Measurements from ENCODE around the gene STUM.
A peak's percentile ranks its signal among the peaks of the same experiment; 100 is the strongest.
"Not testable (repeated sequence)": the region's sequence is repeated elsewhere in the genome, so short reads cannot be mapped to it uniquely, and the experiment has no call there.

STUM gene

DNA sequence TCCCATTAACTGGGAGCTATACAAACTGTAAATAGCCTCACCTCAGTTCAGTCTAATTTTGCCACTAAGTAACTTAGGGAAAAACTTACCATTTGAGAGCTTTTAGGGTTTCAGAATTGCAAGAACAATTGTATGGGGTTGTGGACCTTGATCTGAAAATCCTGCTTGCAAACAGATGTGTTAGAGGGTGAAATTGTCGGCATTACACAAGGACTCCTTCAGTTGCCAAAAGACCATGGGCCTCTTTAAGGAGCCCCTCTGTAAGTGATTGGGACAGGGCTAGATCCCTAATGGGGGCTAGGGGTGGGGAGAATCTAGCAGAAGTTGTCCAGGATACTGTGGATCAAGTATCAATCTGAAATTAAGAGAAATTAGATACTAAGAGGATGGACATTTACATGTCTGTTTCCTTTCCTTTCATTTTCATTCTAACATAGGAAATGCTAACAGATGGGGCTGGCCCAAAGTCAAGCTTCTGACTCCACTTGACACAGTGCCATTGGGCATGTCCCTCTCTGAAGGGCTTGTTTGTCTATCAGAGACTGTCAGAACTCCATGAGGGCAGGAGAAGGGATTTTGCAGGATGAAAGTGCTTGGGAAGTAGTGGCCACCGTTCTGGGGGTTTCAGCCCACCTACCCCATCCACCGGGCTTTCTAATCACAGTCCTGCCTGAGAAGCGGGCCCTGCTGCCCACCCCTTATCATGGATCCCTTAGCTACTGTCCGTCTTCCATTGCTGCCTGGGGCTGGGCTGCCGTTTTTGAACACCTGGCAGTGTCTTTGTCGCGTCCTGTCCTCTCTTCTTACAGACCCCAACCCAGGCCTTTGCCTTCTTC lies 54.7 kb downstream of the STUM start:
- no peak for DNase-seq (ENCODE audit: low read depth in 4 of 4, low spot score in 1 of 4)

DNA sequence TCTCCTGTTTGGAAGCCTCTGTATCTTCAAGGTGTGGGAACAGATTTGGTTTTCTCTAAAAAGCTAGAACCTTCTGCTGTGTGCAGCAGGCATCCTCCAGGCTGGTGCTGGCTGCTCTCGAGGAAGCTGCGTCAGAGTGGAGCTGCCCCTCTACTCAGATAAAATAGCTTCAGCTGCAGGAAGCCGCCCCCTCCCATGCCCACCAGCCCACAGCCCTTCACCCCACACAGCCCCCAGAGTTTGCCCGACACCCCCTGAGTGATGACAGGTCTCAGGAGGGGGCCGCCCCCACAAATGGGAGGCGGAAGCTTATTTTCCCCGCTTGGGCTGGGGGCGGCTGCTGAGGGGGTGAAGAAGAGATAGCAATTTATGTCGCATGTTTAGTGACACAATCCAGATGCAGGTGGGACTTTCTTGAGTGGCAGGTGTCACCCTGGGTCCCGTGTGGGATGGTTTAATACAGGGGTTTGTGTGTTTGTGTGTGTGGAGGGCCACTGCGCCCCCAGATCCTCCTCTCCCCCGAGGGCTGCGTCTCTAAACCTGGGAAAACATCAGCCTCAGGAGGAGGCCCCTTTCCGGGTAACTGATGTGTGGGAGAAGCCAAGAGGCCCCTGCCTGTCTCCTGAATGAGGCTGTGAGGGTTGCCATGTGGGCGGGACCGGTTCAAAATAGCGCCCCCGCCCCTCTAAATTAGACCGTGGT lies 55.4 kb downstream of the STUM start:
- DNase-seq (ENCODE audit: low read depth in 4 of 4, low spot score in 1 of 4) = no peak

DNA sequence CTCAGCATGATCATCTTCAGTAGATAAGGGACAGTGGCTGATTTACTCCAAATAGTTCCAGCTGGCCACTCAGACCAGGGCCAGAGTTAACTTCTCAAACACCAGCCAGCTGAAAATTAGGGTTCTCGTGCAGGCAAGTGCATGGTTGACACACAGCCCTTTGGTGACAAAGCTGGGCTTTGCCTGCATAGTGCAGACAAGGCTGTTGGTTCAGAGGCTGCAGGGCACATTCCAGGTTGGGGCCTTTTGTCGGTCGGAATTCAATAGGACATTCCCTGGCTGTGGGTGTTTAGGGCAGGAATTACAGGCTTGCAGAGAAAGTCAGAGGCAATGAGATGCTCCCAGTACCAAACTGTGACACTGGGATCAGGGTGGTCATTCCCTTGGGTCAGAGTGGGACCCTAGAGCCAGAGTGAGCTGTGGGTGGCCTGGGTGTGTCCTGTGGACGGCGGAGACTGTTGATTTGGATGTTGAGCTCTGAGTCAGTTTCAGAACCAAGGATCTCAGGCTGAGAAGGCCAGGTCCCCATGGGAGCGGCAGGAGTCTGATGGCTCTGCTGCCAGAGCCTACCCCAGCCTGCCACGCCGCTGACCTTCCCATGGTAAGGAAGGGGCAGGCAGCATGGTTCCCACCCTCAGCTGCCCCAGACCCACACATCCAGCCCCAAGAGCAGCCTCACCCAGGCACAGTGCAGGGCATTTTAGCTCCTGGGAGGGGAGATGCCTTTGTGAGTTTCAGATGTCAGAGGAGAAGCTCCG lies 56.2 kb downstream of the STUM start:
- DNase-seq (ENCODE audit: low read depth in 4 of 4, low spot score in 1 of 4) = no peak

DNA sequence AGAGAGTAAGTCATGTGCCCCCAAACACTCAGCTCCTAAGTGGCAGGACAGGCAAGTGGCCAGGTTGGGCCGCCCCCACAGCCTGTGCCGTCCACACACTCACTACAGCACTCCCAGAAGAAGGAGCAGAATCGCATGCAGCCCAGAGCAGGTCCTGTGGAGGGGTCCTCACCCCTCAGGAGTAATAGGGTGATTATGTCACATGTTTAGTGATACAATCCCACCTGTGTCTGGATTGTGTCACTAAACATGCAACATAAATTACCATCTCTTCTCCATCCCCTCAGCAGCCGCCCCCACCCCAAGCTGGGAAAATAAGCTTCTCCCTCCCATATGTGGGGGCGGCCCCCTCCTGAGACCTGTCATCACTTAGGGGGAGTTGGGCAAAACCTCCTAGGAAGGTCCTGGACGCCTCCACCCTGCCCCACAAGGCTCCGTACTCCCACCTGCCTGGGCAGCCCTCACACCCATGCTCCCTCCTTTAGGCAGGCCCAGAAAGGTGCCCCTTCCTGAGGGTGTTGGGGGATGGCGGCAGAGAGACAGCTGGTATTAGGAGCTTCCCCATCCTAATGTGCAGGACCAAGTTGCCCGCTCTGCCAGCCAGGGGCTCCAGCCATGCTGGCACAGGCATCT lies 56.9 kb downstream of the STUM start:
- no peak for DNase-seq (ENCODE audit: low read depth in 4 of 4, low spot score in 1 of 4)

DNA sequence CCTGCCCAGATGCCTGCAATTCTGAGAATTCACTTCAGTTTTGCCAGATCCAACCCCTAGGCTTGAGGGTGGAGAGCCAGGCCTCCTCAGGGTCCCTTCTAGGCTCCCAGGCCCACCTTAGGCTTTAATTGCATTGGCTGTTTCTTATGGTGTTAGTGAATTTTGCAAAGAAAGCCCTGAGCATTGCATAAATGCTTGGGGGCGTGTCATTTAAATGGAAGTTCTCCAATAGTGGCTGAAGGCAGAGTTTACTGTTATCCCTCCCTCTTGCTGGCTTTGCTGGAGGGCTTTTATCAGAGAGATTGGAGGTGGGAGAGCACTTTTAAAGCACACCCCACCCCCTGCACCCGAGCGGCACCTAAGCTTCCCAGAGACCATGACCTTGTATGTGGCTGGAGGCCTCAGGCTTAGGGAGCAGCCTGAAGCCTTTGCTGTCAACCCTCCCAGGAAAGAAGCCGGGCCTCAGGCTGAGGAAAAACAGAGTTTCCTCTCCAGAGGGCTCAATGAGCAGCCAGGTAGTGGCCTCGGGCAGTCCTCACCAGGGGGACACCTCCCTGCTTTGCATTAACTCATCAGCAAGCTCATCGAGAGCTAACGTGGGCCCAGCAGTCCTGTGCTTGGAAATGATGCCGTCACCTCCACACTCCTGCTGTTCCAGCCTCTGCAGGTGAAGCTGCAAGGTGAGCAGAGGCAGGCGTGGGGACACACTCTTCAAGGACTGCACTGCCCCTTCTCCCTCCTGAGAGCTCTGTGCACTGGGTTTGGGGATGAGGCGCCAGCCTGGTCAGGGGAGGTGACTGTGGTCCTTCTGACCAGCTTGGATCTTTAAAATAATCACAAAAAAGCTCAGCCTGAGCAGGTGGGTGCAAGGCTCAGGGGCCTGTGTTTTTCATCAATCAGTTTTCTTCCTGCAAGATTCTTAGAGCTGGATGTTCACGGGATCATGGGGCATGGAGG lies 58.0 kb downstream of the STUM start:
- DNase-seq (ENCODE audit: low read depth in 4 of 4, low spot score in 1 of 4) = no peak

DNA sequence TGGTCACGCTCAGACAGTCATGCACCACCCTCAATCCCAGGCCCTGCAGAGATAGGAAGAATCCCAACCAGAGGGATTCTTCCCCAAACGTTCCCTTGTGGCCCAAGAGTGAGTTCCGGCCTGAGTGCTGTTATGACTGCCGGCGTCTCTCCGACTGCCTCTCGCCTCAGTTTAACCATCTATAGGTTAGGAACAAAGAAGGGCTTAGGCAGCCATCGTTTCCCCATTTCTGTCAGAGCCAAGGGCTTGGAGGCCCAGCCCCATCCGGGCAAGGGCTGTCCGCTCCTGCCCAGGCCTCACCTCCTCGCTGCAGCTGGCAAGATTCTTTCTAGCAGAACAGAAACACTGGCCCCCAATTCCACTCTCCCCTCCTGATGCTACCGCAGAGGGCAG lies 58.7 kb downstream of the STUM start:
- no peak for DNase-seq (ENCODE audit: low read depth in 4 of 4, low spot score in 1 of 4)

DNA sequence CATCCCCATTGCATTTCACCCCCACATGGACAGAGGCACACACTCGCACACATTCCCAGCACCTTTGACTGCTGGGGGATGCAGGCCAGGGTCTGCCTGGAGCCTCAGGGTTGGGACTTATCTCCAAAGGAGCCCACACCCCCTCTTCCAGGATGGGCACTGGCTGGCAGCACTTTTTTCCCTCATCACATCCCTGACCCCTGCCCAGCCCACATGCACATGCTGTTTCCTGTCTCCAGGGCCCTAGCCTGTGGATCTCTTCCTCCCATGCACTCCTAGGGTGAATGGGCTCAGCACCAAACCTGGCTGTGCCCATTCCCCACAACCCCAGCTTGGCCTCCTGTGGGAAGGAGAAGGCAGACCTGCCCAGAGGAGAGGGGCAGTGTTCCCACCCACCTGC lies 59.3 kb downstream of the STUM start:
- no peak for DNase-seq (ENCODE audit: low read depth in 4 of 4, low spot score in 1 of 4)

DNA sequence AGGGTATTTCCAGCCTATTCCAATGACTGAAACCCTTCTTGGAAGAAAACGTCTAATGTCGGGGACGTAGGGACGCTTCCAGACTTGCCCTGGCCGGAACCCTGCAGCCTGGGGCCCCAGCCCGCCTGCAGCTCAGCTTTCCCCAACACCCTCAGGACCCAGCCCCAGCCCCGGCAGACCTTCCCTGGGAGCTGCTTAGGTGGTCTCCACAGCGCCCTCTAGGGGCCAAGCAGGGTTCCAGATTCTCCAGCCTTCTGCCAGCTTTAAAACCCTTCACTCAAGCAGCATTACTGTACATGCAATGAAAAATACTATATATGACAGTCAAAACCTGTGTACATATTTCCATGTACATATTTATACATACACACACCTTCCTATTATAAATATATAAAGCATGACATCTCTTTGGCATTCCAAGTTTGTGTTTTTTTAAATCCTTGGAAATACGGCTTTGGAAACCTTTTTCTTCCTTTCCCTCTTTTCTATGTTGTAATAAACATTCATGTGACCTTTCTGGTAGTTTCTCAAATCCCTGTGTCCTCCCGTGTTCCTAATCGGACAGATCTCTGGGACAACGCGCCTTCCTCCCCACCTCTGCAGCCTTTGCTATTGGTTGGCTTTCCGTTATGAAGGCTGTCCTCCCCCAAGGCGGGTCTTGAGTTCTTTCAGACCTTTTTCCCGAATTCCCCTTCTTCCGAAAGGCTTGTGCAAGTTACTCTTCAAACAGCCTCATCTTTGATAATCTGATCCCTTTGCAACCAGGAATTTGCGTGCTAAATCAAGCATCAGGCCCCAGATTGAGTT lies 60.3 kb downstream of the STUM start:
- peak; percentile 30 to 50 (median 42) for DNase-seq (ENCODE audit: low read depth in 4 of 4, low spot score in 1 of 4)

DNA sequence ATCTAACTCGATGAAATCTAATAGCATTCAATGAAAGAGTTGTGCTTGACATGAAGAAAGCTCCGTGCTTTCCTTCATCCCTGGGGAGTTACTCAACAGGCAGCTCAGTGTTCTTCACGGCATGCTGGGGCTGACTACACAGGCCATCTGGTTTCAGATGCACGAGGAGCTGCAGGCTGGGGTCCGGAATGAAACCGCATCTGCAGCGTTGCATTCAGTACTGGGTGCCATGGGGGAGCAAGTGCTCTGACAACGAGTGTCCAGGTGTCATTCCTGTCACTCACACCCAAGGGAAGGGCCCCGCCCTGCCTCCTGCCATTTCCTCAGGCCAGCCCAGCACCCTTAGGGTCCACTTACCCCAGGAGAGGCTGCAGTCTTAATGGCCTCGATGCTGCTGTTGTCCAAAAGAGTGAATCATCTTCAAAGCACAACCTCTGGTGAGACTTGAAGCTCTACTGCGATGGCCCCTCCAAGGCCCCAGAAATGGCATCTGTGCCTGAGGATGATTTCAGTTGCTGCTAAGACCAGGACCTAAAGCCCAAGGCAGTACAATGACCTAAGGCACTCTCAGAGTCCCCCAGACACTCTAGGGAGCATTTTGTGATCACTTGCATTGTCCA lies 61.4 kb downstream of the STUM start:
- no peak for DNase-seq (ENCODE audit: low read depth in 4 of 4, low spot score in 1 of 4)

DNA sequence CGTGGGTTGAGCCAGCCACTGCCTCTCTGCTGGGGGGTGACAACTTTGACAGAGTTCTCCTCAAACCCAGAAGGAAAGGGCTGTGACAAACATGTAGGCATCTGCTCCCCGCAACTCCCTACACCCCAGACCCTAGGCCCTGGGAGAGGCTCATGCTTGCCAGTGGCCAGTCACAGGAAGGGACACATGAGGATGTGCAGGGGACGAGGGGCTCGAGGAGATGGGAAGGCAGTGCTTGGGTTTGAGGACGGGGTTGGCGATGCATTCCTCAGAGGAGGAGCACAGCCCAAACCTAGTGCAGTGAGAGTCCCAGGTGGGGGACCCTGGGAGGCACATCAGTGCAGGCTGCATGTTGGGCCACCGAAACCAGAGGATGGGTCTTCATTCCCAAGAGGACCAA lies 62.1 kb downstream of the STUM start:
- DNase-seq (ENCODE audit: low read depth in 4 of 4, low spot score in 1 of 4) = no peak

DNA sequence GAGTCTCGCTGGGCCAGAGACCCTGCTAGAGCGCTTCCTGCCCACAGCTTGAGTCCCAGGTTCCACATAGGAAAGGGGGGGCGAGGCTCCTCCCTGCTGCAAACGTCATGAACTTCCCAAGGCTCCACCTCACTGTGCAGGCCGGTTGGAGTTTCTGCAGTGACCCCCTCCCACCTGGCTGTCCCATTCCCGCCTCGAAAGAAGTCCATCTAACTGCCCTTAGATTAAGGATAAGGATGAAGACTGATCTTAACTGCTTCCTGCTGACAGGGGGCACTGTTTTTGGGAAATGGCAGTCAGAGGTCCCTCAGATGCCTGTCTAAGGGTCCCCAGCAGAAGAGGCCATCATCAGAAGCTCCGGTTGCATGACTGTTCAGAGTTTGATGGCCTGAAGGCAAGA lies 62.7 kb downstream of the STUM start:
- no peak for DNase-seq (ENCODE audit: low read depth in 4 of 4, low spot score in 1 of 4)

DNA sequence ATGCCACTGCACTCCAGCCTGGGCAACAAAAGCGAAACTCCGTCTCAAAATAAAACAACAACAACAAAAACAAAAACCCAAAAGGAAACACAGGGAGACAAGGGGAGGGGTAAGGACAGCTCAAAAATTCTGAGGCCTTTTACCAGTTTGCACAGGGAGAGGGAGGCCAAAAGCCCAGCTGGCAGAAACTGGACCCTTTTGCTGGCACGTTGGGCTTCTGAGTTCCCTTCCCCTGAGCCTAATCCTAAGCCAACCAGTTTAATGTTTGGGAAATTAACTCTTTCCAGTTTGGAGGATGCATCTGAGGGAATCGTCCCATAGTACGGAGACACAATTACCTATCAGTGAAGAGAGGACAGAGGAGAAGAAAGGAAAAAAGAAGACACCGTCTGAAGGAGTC lies 63.4 kb downstream of the STUM start:
- DNase-seq (ENCODE audit: low read depth in 4 of 4, low spot score in 1 of 4) = not testable (repeated sequence)

DNA sequence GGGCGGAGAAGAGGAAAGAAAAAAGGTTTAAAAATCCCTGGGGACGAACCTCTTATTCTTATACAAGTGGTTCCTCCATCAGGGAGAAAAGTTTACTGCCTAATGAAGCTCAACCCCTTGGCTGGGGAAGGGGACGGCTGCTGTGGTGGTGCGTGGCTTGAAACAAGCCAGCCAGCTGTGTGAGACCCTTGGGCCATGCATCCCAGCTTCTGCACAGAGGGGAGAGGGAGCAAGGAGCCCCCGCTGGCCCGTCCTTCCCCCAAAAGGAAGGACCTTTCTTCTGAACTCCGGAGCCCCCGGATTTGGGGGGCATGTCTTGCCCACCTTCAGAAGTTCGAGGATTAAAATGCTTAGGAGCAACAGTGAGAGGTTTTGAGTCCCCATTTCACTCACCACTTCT lies 67.3 kb downstream of the STUM start:
- DNase-seq (ENCODE audit: low read depth in 4 of 4, low spot score in 1 of 4) = no peak

DNA sequence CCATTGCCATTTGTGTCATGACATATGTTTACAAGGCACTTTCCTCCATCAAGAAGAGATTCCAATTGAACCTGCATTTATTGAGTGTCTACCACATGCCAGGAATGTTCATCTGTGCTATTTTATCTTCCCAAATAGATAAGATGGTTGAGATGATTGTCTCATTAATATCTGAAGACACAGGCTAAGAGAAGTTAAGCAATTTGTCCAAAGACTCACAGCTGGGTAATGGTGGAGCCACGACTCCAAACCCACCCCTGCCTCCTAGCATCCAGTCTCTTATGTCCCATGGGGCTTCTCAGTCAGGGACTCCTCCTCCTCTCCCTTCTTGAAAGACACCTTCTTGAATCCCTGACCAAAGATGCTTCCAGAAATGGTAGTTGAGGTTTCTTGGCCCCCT lies 68.1 kb downstream of the STUM start:
- DNase-seq (ENCODE audit: low read depth in 4 of 4, low spot score in 1 of 4) = no peak

DNA sequence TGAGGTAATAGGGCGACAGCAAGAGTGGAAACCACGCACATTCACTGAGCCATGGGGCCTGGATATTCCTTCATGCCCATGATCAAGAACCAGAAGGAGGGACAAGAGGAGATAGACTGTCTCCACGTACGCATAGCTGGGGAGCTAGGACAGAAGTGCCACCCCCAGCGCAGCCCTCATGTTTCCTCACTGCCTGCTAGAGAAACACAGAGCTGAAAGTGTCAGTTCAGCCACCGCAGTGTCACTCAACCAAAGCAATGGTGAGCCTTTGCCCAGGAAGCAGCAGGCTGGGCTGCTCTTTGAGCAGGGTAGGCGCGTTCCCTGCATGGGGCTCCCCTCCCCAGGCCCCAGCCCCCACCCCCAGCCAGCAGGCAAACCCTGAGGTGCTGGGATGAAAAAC lies 68.5 kb downstream of the STUM start:
- no peak for DNase-seq (ENCODE audit: low read depth in 4 of 4, low spot score in 1 of 4)

DNA sequence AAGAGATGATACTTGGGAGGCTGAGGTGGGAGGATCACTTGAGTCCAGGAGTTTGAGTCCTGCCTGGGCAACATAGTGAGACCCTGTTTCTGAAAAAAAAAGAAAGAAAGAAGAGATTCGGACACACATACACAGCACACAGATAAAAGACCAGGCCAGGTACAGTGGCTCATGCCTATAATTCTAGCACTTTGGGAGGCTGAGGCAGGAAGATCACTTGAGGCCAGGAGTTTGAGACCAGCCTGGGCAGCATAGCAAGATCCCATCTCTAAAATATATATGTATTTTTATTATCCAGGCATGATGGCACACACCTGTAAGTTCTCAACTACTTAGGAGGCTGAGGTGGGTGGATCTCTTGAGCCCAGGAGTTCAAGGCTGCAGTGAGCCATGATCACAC lies 69.2 kb downstream of the STUM start:
- not testable (repeated sequence) for DNase-seq (ENCODE audit: low read depth in 4 of 4, low spot score in 1 of 4)

DNA sequence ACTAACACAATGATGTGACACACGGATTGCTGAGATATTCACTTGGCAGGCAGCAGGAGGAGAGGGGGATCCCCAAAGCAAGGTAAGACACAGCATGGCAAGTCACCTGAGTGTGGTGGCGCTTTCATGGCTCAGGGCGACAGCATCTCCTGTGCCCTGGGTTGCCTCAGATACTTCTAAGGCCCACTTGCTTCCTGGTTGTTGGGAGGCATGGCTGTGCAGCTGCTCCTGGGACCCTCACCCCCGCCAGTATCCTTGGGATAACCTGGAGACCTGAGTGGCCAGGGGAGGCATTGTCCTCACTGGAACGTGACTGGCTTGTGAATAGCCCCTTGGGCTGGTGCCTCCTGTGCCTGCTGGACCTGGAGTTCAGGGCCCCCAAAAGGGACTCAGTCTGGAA lies 69.8 kb downstream of the STUM start:
- no peak for DNase-seq (ENCODE audit: low read depth in 4 of 4, low spot score in 1 of 4)

DNA sequence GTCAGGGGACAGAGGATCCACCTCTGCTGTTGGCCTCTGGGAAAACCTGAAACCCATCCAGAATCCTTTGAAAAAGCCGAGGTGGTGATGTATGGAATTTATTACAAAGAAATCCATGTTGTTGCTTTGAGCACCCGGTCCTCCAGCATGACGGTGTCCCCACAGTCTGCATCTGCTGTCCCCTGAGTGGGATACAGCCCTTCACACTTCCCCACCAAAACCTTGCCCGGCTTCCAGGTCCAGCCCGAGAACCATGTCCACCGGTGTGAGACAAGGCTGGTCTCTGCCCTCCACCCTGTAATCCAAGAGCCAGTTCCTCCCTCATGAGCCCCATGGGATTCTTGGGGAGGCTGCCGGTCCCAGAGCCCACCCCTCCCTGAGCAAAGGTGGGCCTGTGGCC lies 70.5 kb downstream of the STUM start:
- DNase-seq (ENCODE audit: low read depth in 4 of 4, low spot score in 1 of 4) = no peak

DNA sequence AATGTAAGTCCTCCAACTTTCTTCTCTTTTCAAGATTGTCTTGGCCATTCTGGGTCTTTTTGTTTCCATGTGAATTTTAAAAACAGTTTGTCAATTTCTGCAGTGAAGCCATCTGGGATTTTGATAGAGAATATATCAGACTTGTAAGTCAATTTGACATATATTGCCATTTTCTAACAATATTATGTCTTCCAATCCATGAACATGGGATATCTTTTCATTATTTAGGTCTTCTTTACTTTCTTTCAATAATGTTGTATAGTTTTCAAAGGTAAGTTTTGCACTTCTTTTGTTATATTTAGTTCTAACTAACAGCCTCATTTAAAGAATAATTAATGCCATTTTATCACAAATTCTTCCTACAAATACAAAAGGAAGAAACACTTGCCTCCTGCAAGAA lies 73.4 kb downstream of the STUM start:
- no peak for DNase-seq (ENCODE audit: low read depth in 4 of 4, low spot score in 1 of 4)
